GM13976 (cell line): Measurements from ENCODE around the gene GET4.

Experiments used
- DNase-seq: peaks from one replicate; pipeline ENCODE4 v3.0.0; 2012; ENCODE audit warnings: low spot score
- CTCF ChIP-seq: IDR thresholded peaks from 2 replicates; pipeline ENCODE4 v1.5.1; 2012; ENCODE audit warnings: borderline replicate concordance, mild to moderate bottlenecking; ENCODE audit not compliant: insufficient read depth; ENCODE audit errors: extremely low read depth, missing control alignments, control extremely low read depth
- in situ Hi-C: fragments of 300-500 bp; cut with MboI; formaldehyde crosslinking; loops from one replicate; pipeline ENCODE4 v1.12.0; 2022; ENCODE audit warnings: low sequenced_read_pairs, mixed read lengths, inconsistent platforms; ENCODE audit not compliant: unreplicated experiment

Gene GET4

GRCh38 chr7:929311-929711, 53.0 kb downstream of the GET4 start:
- no peak for DNase-seq
- in situ Hi-C loops, result no loop called here
- TF ChIP-seq CTCF, result no peak

- DNase-seq, result no peak
- no peak for TF ChIP-seq CTCF
- in situ Hi-C loops, result no loop called here
Measured at GRCh38 chr7:930975-931758, 54.8 kb downstream of the GET4 start.

- in situ Hi-C loops, result no loop called here
- no peak for DNase-seq
- TF ChIP-seq CTCF, result no peak
Measured at GRCh38 chr7:931871-932650, 55.7 kb downstream of the GET4 start.

GRCh38 chr7:932651-932975, 56.3 kb downstream of the GET4 start:
- DNase-seq, result no peak
- in situ Hi-C loops, result no loop called here

GRCh38 chr7:934469-935163, 58.3 kb downstream of the GET4 start:
- in situ Hi-C loops, result no loop called here
- DNase-seq, result no peak
- no peak for TF ChIP-seq CTCF

More at GRCh38 chr7:932651-932975, 56.3 kb downstream of the GET4 start:
- no peak for TF ChIP-seq CTCF

GRCh38 chr7:935164-935873, 59.0 kb downstream of the GET4 start:
- no peak for DNase-seq
- TF ChIP-seq CTCF, result no peak
- in situ Hi-C loops, result no loop called here
